Stimulated activated memory B cell treated with anti-CD40 and anti-IgM and Interleukin-4, amounts not matched to agents 10 μg/mL and 1 μg/mL and 100 μg/mL, for 72 hours (primary cell): ENCODE measurements around the gene ARHGAP27.
A peak's percentile ranks its signal among the peaks of the same experiment; 100 is the strongest.
"Not testable (repeated sequence)": the region's sequence is repeated elsewhere in the genome, so short reads cannot be mapped to it uniquely, and the experiment has no call there.

ENCODE experiments used
- ATAC-seq: fragments of 150-1000 bp; cut with Tn5 transposase; 2 replicates; pipeline ENCODE4 v1.10.0; 2021
- H3K27ac Mint-ChIP-seq: one replicate; pipeline ENCODE4 v1.8.0; 2022; ENCODE audit warnings: mild to moderate bottlenecking, mixed read lengths
- H3K27me3 Mint-ChIP-seq: one replicate; pipeline ENCODE4 v1.8.0; 2022; ENCODE audit warnings: mixed read lengths
- H3K36me3 Mint-ChIP-seq: one replicate; pipeline ENCODE4 v1.8.0; 2022; ENCODE audit warnings: mixed read lengths
- H3K4me1 Mint-ChIP-seq: one replicate; pipeline ENCODE4 v1.8.0; 2022; ENCODE audit warnings: mixed read lengths
- H3K4me3 Mint-ChIP-seq: one replicate; pipeline ENCODE4 v1.8.0; 2022; ENCODE audit warnings: mild to moderate bottlenecking, moderate library complexity, mixed read lengths
- H3K9me3 Mint-ChIP-seq: one replicate; pipeline ENCODE4 v1.8.0; 2022; ENCODE audit warnings: mixed read lengths

Gene ARHGAP27

DNA sequence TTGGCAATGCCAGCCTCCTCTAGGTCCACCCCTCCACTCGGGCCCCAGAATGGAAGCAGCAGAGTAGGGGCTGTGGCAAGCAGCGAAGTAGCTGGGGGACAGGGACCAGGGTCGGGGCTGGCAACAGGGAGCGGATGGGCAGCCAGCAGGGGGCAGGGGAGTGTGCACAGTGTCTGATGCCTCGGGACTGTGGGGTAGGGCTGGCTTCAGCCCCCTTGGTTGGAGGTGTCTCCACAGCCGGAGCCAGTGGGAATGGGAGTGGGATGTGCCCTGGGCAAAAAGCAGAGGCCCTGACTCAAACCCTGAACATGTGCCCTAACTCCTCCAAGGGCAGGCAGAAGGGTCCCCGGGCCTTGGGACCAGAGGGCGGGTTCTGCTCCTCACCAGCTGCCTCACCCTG lies 18.5 kb upstream of the ARHGAP27 start:
- H3K4me1 Mint-ChIP-seq, result peaks cover 24% of the 10 kb centered on the region
- no peak overlapping the region for H3K4me3 Mint-ChIP-seq
- no peak for ATAC-seq
- no peaks in the 10 kb centered on the region for H3K27me3 Mint-ChIP-seq
- no peak overlapping the region for H3K27ac Mint-ChIP-seq
- peaks cover 41% of the 10 kb centered on the region for H3K36me3 Mint-ChIP-seq
- H3K9me3 Mint-ChIP-seq, result no peaks in the 10 kb centered on the region

GRCh38 chr17:45449708-45450329 lies 17.1 kb upstream of the ARHGAP27 start:
- H3K27me3 Mint-ChIP-seq, H3K27ac Mint-ChIP-seq, H3K9me3 Mint-ChIP-seq, ATAC-seq, H3K4me3 Mint-ChIP-seq: not testable (repeated sequence)
- Mint-ChIP-seq H3K36me3 (peaks cover 40% of the 10 kb centered on the region), H3K4me1 (peaks cover 24% of the 10 kb centered on the region)

GRCh38 chr17:45449260-45449659 lies 16.6 kb upstream of the ARHGAP27 start:
- not testable (repeated sequence) for H3K9me3 Mint-ChIP-seq, H3K4me3 Mint-ChIP-seq, H3K27ac Mint-ChIP-seq, H3K27me3 Mint-ChIP-seq, ATAC-seq
- H3K4me1 Mint-ChIP-seq, result peaks cover 20% of the 10 kb centered on the region
- H3K36me3 Mint-ChIP-seq, result peaks cover 39% of the 10 kb centered on the region

GRCh38 chr17:45448483-45448882 lies 15.8 kb upstream of the ARHGAP27 start:
- H3K4me3 Mint-ChIP-seq, H3K9me3 Mint-ChIP-seq, ATAC-seq: not testable (repeated sequence)

DNA sequence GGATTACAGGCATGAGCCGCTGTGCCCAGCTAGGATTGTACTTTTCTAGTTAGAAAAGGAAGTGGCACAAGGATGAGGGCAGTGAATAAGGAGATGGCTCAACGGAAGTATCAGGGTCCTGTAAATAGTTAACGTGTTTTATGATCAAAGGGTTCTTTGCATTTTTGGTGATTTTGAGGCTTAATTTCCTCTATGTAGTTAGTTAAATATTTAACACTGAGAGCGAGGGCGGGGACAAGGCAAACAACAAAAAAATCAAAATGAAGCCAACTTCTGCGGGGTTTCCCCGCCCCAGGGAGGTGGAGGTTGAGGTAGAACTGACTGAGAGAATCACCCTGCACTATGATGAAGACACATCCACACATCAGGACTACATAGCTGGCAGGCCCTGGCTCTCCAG lies 15.4 kb upstream of the ARHGAP27 start:
- not testable (repeated sequence) for H3K9me3 Mint-ChIP-seq, H3K27me3 Mint-ChIP-seq, H3K4me3 Mint-ChIP-seq, ATAC-seq, H3K27ac Mint-ChIP-seq
- Mint-ChIP-seq H3K36me3 (peaks cover 40% of the 10 kb centered on the region), H3K4me1 (peaks cover 17% of the 10 kb centered on the region)

More at GRCh38 chr17:45448483-45448882, 15.8 kb upstream of the ARHGAP27 start:
- not testable (repeated sequence) for H3K27ac Mint-ChIP-seq, H3K27me3 Mint-ChIP-seq
- Mint-ChIP-seq H3K36me3 (peaks cover 41% of the 10 kb centered on the region), H3K4me1 (peaks cover 19% of the 10 kb centered on the region)

DNA sequence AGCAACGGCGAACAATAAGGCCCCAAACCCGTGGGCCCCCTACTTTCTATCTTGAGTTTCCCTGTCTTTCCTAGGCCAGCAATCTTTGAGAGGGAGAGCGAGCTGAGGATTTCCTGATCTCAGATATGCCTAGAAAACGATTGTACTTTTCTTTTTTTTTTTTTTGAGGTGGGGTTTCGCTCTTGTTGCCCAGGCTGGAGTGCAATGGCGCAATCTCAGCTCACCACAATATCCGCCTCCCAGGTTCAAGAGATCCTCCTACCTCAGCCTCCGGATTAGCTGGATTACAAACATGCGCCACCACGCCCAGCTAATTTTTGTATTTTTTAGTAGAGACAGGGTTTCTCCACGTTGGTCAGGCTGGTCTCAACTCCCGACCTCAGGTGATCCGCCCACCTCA lies 15.0 kb upstream of the ARHGAP27 start:
- not testable (repeated sequence) for ATAC-seq, H3K27me3 Mint-ChIP-seq, H3K27ac Mint-ChIP-seq, H3K4me3 Mint-ChIP-seq, H3K9me3 Mint-ChIP-seq
- Mint-ChIP-seq H3K36me3 (peaks cover 36% of the 10 kb centered on the region), H3K4me1 (peaks cover 13% of the 10 kb centered on the region)

DNA sequence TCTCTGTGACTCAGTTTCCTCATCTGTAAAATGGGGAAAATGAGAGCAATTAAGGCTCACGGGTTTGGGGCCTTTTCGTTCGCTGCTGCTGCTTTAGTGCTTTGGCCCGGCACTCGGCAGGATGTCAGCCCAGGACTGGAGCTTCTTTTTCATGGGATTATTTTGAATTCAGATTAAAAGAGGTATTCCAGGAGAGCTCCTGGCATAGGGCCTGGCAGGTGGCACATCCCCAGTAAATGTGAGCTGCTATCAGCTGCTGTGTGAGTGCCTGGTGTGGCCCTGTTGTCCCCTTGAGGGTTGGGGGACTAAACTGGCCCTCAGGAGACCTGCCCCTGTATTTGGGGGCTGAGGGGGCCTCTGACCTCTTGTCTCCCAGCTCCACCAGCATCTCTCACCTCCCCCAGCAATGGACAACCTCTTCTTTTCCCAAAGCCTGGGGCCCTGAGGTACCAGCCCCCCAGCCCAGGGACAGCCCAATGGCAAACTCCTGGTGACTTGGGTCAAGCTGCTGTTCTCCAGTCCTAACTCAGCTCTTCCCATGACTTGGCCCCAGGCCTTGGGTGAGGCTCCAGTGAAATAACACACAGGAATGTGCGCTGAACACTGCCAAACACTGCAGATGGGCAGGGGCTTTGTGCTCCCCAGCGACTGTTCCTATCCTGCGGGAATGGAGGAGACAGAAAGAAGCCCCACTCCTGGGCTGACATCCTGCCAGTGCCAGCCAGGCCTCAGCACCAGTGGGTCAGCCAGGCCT lies 14.4 kb upstream of the ARHGAP27 start:
- not testable (repeated sequence) for H3K4me3 Mint-ChIP-seq, H3K9me3 Mint-ChIP-seq, ATAC-seq, H3K27ac Mint-ChIP-seq, H3K27me3 Mint-ChIP-seq
- H3K4me1 Mint-ChIP-seq, result peaks cover 15% of the 10 kb centered on the region
- H3K36me3 Mint-ChIP-seq, result peaks cover 36% of the 10 kb centered on the region

DNA sequence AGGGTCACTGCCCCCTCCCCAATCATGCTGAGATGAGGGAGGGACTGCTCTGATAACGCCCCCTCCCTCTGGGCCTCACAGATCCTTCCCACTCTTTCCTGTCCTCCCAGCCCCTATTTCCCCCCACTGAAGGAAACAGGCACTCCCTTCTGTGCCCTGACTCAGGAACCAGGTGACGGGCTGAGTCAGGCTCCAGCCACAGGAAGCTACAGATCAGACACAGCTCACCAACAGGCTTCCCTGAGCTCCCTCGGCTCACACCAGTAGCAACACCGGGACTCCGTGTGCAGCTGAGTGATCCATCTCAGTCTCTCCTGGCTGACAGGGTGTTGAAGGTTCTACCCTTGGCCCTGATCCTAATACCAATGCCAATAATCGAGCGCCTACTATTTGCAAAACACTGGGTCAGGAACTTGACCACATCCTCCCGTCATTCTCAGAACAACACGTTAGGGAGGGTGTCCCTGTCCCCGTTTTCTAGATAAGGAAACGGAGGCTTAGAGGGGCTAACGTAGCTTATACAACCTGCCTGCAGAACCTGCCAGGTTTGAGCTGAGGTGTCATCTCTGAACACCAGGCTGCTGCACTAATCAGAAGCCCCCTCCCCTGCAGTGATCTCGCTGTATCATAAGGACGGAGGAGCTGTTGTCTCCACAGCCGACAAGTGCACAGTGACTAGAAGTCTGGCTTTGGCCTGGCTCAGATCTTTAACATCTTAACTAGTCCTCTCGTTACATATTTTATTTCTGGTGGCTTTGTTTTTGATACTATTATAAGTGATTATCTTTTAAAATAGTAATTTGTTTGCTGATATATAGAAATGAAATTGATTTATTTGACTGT lies 13.5 kb upstream of the ARHGAP27 start:
- H3K4me1 Mint-ChIP-seq, result peaks cover 22% of the 10 kb centered on the region
- not testable (repeated sequence) for H3K27me3 Mint-ChIP-seq, H3K27ac Mint-ChIP-seq

DNA sequence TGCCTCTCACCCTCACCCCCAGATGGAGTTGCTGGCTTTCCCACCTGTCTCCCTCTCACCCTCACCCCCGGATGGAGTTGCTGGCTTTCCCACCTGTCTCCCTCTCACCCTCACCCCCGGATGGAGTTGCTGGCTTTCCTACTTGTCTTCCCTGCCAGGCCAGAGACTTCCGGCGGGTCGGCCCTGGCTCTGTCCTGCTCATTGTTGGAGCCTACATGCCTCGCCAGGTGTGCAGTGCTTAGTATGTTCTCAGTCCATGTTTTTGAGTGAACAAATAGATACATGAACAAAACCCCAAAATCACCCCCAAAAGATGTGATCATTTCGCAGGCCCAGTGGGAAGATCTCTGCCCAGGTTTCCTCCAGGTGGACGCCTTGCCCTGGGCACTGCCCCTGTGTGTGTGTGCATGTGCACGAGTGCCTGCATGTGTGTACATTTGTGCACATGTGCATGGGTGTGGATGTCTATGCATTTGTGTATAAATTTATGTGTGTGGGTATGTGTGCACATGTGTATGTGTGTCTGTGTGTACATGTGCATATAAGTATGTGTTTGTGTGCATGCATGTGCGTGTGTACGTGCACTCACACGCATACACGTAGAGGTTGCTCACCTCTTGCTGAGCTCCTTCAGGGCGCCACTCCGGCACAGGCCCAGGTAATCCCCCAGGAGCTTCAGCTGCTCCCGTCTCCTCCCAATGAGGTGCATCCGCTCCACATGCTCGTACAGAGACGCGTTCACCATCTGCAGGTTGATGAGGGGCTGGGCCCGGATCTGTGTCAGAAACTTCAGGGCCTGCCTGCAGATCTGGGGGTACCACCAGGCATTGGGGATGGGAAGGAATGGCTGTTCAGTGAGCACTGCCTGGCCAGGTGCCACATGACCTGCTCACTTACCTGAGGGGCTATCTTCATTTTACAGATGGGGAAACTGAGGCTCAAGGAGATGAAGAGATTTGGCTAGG lies 12.5 kb upstream of the ARHGAP27 start:
- not testable (repeated sequence) for H3K9me3 Mint-ChIP-seq, H3K27me3 Mint-ChIP-seq, ATAC-seq, H3K4me3 Mint-ChIP-seq, H3K27ac Mint-ChIP-seq
- Mint-ChIP-seq H3K4me1 (peaks cover 26% of the 10 kb centered on the region), H3K36me3 (peaks cover 33% of the 10 kb centered on the region)

More for the DNA sequence above, 13.5 kb upstream of the ARHGAP27 start:
- H3K4me3 Mint-ChIP-seq, H3K9me3 Mint-ChIP-seq, ATAC-seq: not testable (repeated sequence)
- H3K36me3 Mint-ChIP-seq, result peaks cover 36% of the 10 kb centered on the region

GRCh38 chr17:45444301-45444700 lies 11.6 kb upstream of the ARHGAP27 start:
- not testable (repeated sequence) for H3K27ac Mint-ChIP-seq, H3K27me3 Mint-ChIP-seq, H3K4me3 Mint-ChIP-seq, H3K9me3 Mint-ChIP-seq, ATAC-seq
- peaks cover 26% of the 10 kb centered on the region for H3K4me1 Mint-ChIP-seq
- peaks cover 24% of the 10 kb centered on the region for H3K36me3 Mint-ChIP-seq

DNA sequence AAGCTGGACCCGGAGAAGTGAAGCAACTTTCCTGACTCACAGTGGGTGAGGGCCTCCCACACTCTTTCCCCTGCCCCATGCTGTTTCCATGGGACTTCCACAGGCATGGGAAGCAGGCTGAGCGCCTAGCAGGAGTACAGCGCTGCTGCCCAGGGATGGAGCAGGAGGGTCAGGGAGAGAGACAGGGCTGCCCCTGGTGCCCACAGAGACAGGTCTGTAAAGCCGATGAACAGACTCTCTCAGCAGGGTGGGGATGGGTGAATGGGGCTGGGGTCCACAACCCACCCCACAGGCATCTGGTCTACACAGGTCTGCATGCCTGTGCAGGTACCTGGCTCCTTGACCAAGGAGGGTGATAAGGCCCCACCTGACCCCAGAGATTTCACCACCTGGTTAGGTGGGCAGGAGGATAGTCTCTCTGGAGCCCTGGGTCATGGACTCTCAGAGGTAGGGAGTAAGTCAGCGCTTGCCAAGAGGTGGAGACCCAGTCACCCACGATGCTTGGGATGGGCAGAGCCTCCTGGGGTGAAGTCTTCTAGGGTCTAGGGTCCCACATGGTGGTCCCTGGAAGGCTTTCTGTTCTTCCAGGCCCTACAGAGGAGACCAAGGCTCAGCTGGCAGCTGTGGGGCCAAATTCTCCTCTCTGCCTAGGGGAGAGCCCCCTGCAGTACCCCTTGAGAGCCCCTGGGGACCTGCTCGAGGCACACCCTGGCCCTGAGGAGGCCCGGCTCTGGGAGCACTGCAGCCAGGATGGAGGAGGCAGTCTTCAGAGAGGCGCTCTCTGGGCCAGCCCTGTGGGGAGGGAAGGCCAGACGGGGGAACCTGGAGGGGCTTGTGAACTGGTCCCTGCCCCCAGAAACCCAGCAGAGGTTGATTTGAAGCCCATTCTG lies 10.9 kb upstream of the ARHGAP27 start:
- Mint-ChIP-seq H3K4me1 (peaks cover 26% of the 10 kb centered on the region), H3K36me3 (peaks cover 20% of the 10 kb centered on the region)
- H3K4me3 Mint-ChIP-seq, ATAC-seq, H3K27me3 Mint-ChIP-seq, H3K27ac Mint-ChIP-seq, H3K9me3 Mint-ChIP-seq: not testable (repeated sequence)

DNA sequence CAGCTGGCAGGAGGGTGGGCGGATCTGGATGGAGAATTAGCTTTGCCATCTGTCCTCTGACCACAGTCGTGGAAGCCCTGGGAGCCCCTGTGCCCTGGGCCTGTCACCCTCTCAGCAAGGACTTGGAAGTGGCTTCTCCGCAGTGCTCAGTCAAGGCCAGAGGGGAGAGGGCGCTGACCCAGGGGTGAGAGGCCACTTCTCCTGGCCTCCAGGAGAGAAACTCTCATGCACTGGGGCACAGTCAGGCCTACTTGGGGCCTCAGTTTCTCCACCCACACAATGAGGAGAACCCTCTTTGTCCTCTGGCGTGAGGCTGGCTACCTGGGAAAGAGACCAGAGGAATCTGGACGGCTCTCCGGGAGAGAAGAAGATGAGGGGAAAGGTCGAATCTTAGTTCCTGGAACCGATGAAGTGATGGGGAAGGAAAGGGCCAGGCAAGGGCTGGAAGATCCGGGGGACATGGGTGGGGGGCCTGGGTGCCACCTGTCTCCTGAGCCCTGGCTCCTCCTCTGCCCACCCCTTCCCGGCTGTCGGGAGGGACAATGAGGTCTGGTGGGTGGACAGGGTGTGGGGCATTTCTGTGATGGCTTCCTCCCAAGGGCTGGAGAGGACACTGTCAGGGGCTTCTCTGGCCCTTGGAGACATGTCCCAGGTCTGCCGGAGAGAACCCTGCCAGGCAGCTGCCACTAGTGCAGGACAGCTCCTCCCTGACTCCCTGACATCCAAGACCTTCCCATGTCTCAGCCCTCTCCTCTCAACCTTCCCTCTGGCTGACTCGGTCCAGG lies 9.0 kb upstream of the ARHGAP27 start:
- Mint-ChIP-seq H3K27ac (peak overlapping the region; percentile 75), H3K36me3 (peaks cover 32% of the 10 kb centered on the region), H3K27me3 (no peaks in the 10 kb centered on the region), H3K4me3 (no peak overlapping the region), H3K9me3 (no peaks in the 10 kb centered on the region), H3K4me1 (peaks cover 26% of the 10 kb centered on the region)
- ATAC-seq, result no peak

GRCh38 chr17:45440839-45441515 lies 8.3 kb upstream of the ARHGAP27 start:
- H3K4me3 Mint-ChIP-seq, H3K27me3 Mint-ChIP-seq, H3K9me3 Mint-ChIP-seq: not testable (repeated sequence)
- ATAC-seq, result peak; percentile 63
- Mint-ChIP-seq H3K36me3 (peaks cover 32% of the 10 kb centered on the region), H3K4me1 (peaks cover 26% of the 10 kb centered on the region), H3K27ac (peak overlapping the region; percentile 22)
